SH-SY5Y (cell line): ENCODE results near the gene MPEG1.

Experiments
- GATA2 ChIP-seq: IDR thresholded peaks from 2 replicates; pipeline ENCODE4 v1.6.1; 2011; ENCODE audit warnings: mild to moderate bottlenecking, low read depth, low read length
- GATA3 ChIP-seq: IDR thresholded peaks from 2 replicates; pipeline ENCODE4 v1.6.1; 2011; ENCODE audit warnings: low read depth, mild to moderate bottlenecking, low read length, moderate library complexity

MPEG1 gene

GRCh38 chr11:59174664-59175033 is 38.1 kb downstream of the MPEG1 start:
- TF ChIP-seq GATA2 (no peak), GATA3 (no peak)

GRCh38 chr11:59173964-59174663 is 38.6 kb downstream of the MPEG1 start:
- TF ChIP-seq GATA3 (no peak), GATA2 (no peak)

- TF ChIP-seq GATA3 (no peak), GATA2 (no peak)
These were observed 39.4 kb downstream of the MPEG1 start for GRCh38 chr11:59173080-59173963.

- TF ChIP-seq GATA3 (no peak), GATA2 (no peak)
These were observed 40.2 kb downstream of the MPEG1 start for GRCh38 chr11:59172345-59173079.

- TF ChIP-seq GATA3 = no peak
- TF ChIP-seq GATA2 = no peak
These were observed 41.0 kb downstream of the MPEG1 start, which contains the start of gene DTX4 for GRCh38 chr11:59171508-59172322. DTX4 (plus strand) TSS chr11:59172132; CDS start chr11:59172596, 464 bp downstream.

- TF ChIP-seq GATA3 (no peak), GATA2 (no peak)
These were observed 48.7 kb downstream of the MPEG1 start for GRCh38 chr11:59164028-59164427.
